GM20431 (cell line): ENCODE measurements around the gene SAMSN1.

Experiments used
- in situ Hi-C: fragments of 300-500 bp; cut with MseI, MboI; formaldehyde crosslinking; loops from one replicate; pipeline ENCODE4 v1.15.0; 2020; ENCODE audit warnings: low sequenced_read_pairs; ENCODE audit not compliant: unreplicated experiment

The SAMSN1 gene

GRCh38 chr21:14545906-14546480 is at the start of gene SAMSN1:
Gene SAMSN1 (minus strand): TSS chr21:14546315. CDS start chr21:14546261, 54 bp downstream.
- in situ Hi-C loops, result no loop called here

DNA sequence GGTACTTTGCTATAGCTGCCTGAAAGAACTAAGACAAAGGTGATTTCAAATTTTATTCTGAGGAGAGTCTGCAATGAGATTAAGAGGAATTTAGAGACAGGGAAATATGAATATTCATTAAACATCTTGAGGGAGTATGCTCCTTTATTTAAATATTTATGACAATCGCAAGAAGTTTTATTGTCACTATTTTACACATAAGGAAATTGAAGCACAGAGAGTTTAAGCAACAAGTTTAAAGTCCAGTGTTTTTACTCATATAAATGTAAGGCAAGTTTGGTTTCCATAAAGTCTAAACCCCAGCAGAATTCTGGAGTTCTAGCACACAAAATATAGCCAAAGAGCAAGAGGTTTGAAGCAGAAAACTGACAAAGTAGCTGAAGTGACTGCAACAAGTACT is 49.3 kb upstream of the SAMSN1 start:
- in situ Hi-C loops, result no loop called here

DNA sequence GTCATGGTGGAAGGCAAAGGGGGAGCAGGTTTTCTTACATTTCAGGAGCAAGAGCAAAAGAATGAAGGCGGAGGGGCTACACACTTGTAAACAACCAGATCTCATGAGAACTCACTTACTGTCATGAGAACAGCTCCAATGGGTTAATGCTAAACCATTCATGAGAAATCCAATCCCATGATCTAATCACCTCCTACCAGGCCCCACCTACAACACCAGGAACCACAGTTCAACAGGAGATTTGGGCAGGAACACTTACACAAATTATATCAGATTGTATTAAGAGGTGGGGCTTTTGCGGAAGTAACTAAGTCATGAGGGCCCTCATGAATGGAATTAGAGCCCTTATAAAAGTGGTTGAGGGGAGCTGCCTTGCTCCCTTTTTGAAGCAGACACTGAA is 48.9 kb upstream of the SAMSN1 start:
- in situ Hi-C loops, result no loop called here

DNA sequence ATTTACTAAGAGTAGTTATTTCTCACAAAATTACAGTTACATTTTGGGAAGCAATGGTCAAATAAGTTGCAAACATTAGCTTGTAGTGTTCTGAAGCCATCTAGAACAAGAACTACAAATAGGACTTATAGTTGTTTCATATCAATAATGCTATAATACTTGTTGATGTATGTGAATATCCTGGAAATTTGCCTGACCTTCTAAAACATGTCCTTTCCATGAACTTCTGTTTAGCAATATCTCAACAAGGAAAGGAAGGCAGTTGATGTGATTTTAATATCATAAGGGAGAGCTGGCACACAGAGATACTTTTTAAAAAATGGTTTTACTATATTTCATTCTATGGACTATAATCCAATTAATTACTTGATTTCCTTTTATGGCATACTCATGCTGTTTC is 47.1 kb upstream of the SAMSN1 start:
- in situ Hi-C loops, result no loop called here

- in situ Hi-C loops, result no loop called here
Measured at GRCh38 chr21:14592296-14593000, 46.3 kb upstream of the SAMSN1 start.

- in situ Hi-C loops, result no loop called here
Measured at GRCh38 chr21:14591882-14592281, 45.8 kb upstream of the SAMSN1 start.

- in situ Hi-C loops, result no loop called here
Measured at GRCh38 chr21:14591377-14591776, 45.3 kb upstream of the SAMSN1 start.

DNA sequence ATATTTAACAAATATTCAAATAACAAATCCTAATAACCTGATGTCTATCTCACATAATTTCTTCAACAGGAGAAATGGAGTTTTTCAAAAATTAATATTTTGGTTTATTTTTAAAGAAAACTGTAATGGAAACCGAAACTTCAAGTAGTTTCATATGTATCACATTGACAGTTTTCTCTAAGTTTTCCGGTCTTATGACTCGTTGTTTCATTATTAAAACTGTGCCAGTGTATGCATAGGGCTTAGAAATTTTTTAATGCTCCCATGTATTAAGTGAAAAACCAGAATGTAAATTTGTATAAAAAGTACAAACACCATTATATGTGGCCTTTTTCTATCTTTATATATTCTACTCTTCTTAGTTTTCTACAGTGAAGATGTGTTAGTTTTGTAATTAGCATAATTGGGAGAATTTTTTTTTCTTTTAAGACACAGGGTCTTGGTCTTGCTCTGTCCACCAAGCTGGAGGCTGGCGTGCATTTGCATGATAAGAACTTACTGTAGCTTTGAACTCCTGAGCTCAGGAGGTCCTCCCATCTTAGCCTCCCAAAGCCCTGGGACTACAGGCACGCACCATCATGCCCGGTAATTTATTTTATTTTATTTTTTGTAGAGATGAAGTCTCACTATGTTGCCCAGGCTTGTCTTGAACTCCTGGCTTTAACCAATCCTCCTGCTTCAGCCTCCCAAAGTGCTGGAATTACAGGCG is 43.9 kb upstream of the SAMSN1 start:
- in situ Hi-C loops, result no loop called here

DNA sequence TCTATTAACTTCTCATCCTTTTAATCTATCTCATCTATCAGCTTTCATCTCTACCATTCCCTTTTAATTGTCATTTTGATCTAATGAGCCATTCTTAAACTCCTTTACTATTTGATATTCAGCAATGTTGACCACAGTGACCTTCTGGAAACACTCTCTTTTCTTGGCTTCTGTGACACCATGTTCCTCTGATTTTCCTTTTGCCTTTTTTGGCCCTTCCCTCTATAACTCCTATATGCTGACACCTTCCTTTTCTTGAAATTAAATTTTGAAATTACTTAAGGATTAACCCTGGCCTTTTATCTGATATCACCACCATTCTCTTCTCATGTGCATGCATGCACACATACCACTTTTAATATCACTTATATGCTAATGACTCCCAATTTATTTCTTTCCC is 41.2 kb upstream of the SAMSN1 start:
- in situ Hi-C loops, result no loop called here

DNA sequence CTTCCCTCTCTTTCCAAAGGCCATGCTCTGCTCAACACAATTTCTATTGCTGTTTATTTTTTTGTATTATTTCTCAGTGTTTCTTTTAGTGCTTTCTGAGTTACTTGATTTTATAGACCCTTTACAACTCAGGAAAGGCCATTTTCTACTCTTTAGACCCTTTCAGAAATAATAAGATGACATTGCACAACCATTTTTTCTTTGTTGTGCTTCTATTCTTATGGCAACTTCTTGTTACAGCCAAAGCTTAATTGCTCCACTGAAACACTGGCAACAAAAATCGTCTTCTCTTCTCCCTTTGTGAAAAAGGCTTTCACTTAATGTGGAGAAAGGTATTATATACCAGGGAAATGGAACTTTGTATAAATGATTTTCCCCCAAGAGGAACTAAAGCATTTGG is 39.0 kb upstream of the SAMSN1 start:
- in situ Hi-C loops, result no loop called here

DNA sequence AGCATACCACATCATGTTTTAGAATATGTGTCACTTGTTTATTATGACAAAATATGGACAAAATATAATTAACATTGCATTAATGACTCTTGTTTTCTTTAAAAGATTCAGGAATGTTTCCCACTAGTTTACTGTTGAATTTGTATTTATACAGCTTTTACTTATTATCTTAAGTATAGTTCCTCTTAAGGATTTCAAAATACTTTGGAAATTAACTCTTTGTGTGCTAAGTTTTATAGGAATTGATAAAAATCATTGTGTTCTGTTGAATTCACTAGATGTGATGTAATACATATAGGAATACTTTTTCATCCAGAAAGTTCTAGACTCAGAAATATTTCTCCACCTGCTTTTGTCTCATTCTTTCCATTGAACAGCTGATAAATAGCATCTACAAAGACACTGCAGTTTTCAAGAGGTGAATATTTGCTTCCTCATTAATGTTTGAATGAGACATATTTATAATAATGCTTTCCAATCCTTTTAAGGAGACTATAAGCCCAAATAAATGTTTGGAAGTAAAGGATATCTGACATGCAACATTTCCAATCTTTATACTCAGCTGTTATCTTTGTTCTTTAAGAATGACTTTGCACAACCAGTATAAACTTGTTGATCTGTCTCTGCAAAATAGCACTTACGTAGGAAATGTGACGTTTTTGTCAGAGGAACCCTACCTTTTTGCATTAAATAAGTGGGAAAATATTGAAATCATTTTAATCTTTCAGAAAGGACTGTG is 38.4 kb upstream of the SAMSN1 start:
- in situ Hi-C loops, result no loop called here

DNA sequence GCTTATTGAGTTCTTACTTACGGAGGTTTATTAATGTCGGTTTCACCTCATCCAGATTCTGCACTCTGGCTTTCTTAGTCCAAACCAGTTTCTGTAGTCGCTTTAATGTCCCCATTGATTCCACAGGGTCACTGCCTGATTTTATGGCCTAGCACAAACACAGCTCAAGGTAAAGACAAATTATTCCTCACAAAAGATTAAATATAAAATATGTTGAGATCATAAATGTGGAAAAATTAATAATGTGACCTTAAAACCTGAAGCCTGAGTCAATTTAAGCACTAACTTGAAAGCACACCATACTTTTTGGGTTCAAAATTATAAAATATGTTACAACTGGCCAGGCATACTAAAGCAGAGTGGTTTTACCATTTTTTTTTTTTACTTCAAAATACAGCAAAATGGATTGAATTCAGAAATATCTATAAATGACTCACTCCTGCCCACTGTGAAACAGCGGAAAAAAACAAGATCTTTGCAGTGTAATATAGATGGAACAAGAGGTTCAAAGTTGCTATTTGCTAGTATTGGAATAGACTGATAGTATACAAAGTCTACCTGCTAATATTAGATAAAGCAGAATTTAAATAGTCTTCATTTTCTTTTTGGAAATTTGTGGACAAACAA is 37.6 kb upstream of the SAMSN1 start:
- in situ Hi-C loops, result no loop called here

- in situ Hi-C loops, result no loop called here
Measured at GRCh38 chr21:14582934-14583628, 37.0 kb upstream of the SAMSN1 start.

GRCh38 chr21:14581902-14582457 is 35.9 kb upstream of the SAMSN1 start:
- in situ Hi-C loops, result no loop called here

DNA sequence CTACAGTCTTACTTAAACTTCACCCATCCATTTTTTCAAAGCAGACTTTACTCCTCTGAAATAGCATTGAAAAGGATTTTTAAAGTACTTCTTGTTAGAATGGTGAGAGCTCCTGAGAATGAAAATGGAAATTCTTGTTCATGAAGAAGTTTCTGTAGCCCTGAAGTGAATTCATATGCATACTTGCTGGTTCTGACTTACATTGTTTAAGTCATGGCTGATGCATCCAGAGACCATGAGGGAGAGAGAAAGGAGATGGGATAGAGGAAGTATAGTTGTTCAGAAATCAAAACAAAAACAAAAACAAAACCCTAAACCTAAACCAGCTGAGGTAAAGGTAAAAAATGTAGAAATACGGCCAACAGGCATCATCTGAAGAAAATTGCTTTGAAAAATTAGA is 27.1 kb upstream of the SAMSN1 start:
- in situ Hi-C loops, result no loop called here

DNA sequence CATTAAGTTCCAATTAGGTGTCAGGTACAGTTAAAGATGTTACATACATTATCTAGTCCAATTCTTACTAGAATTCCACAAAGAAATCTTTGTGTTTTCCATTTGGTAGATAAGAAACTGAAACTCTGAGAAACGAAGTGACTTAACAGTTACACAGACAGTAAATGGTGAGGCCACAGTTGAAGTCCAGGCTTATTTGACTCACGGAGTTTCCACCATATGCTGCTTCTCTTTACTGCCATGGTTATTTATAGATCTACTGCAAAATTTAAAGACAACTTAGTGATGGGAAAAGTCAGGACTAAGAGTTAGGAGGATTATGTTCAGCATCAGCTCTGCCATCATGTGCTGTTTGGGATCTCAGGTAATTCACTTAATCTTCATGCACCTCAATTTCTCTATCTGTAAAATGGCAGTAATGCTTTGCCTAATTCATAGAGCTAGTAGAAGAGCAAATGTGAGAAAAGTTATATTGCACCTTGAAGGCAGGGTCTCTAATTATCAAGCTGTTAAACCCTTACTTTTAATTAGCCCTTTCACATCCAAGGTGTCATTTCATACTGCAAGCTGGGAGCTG is 26.2 kb upstream of the SAMSN1 start:
- in situ Hi-C loops, result no loop called here

DNA sequence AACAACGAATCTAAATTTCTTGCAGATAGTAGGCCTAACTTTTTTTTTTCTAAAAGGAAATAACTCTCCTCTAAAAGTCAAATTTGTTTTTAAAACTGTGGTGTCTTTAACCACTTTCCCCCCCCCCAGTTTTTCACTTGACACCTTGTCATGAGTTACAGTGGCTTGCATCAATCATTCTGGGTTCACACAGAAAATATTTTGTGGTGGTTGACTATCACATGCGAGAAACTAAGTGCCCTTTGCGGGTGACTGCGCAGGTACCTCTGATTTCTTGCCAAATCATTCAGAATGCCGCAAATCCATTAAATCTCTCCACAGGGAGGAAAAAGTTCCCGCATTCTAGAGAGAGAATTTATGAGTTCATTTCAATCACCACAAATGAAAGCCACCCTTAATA is 23.8 kb upstream of the SAMSN1 start:
- in situ Hi-C loops, result no loop called here

- in situ Hi-C loops, result no loop called here
Measured at GRCh38 chr21:14569026-14569621, 23.0 kb upstream of the SAMSN1 start.
